ENCODE results near the gene CLMN. TPM values are rescaled to one million over a fixed set of nuclear protein-coding genes. Genes with fewer than 3 reads are reported as not detected.
"Not testable (repeated sequence)": the region's sequence is repeated elsewhere in the genome, so short reads cannot be mapped to it uniquely, and the experiment has no call there.

Gene CLMN
- total RNA-seq, 2 donors from 2014 or later = 105 to 131 TPM

GRCh38 chr14:95183082-95183481, 136.6 kb downstream of the CLMN start:
- TF ChIP-seq, protein P1, sequence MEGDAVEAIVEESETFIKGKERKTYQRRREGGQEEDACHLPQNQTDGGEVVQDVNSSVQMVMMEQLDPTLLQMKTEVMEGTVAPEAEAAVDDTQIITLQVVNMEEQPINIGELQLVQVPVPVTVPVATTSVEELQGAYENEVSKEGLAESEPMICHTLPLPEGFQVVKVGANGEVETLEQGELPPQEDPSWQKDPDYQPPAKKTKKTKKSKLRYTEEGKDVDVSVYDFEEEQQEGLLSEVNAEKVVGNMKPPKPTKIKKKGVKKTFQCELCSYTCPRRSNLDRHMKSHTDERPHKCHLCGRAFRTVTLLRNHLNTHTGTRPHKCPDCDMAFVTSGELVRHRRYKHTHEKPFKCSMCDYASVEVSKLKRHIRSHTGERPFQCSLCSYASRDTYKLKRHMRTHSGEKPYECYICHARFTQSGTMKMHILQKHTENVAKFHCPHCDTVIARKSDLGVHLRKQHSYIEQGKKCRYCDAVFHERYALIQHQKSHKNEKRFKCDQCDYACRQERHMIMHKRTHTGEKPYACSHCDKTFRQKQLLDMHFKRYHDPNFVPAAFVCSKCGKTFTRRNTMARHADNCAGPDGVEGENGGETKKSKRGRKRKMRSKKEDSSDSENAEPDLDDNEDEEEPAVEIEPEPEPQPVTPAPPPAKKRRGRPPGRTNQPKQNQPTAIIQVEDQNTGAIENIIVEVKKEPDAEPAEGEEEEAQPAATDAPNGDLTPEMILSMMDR (IDR thresholded peaks at IDR 0.05) = no peak
- no peak for DNase-seq
- intact Hi-C loops (cut with DNase I) = no loop called here
- Histone ChIP-seq H3K27me3 (no peaks in the 10 kb centered on the region), H3K27ac (peak overlapping the region; percentile 31), H3K4me3 (no peak overlapping the region), H3K9ac (ENCODE audit: low read depth in 2 of 2, low read length in 2 of 2) (peak overlapping the region in 1 of 2 donors; percentile 2), H3K36me3 (no peaks in the 10 kb centered on the region), H3K9me3 (no peaks in the 10 kb centered on the region), H3K4me1 (peaks cover 4% of the 10 kb centered on the region)

GRCh38 chr14:95182379-95182778, 137.3 kb downstream of the CLMN start:
- Histone ChIP-seq H3K9ac (ENCODE audit: low read depth in 2 of 2, low read length in 2 of 2) (peak overlapping the region in 1 of 2 donors; percentile 2), H3K36me3 (no peaks in the 10 kb centered on the region), H3K9me3 (no peaks in the 10 kb centered on the region), H3K4me1 (peaks cover 4% of the 10 kb centered on the region), H3K27ac (peak overlapping the region; percentile 31), H3K27me3 (no peaks in the 10 kb centered on the region), H3K4me3 (no peak overlapping the region)
- TF ChIP-seq, protein P1 (IDR thresholded peaks at IDR 0.05) = no peak
- DNase-seq = no peak
- intact Hi-C loops (cut with DNase I) = no loop called here

GRCh38 chr14:95180966-95181741, 138.6 kb downstream of the CLMN start:
- no peaks in the 10 kb centered on the region for H3K36me3 ChIP-seq
- TF ChIP-seq, protein P1 (IDR thresholded peaks at IDR 0.05) = no peak
- peaks cover 4% of the 10 kb centered on the region for H3K4me1 ChIP-seq
- H3K9me3 ChIP-seq = no peaks in the 10 kb centered on the region
- H3K9ac ChIP-seq (ENCODE audit: low read depth in 2 of 2, low read length in 2 of 2) = no peak overlapping the region
- intact Hi-C loops (cut with DNase I) = no loop called here
- no peak overlapping the region for H3K4me3 ChIP-seq
- no peak overlapping the region for H3K27ac ChIP-seq
- no peaks in the 10 kb centered on the region for H3K27me3 ChIP-seq
- DNase-seq = no peak

DNA sequence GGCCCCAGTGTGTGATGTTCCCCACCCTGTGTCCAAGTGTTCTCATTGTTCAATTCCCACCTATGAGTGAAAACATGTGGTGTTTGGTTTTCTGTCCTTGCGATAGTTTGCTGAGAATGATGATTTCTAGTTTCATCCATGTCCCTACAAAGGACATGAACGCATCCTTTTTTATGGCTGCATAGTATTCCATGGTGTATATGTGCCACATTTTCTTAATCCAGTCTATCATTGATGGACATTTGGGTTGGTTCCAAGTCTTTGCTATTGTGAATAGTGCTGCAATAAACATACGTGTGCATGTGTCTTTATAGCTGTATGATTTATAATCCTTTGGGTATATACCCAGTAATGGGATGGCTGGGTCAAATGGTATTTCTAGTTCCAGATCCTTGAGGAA, 144.0 kb downstream of the CLMN start:
- H3K27ac ChIP-seq; H3K4me1 ChIP-seq; H3K4me3 ChIP-seq; intact Hi-C loops (cut with DNase I); H3K9me3 ChIP-seq; DNase-seq; H3K9ac ChIP-seq (ENCODE audit: low read depth in 2 of 2, low read length in 2 of 2); H3K27me3 ChIP-seq; H3K36me3 ChIP-seq: not testable (repeated sequence)

DNA sequence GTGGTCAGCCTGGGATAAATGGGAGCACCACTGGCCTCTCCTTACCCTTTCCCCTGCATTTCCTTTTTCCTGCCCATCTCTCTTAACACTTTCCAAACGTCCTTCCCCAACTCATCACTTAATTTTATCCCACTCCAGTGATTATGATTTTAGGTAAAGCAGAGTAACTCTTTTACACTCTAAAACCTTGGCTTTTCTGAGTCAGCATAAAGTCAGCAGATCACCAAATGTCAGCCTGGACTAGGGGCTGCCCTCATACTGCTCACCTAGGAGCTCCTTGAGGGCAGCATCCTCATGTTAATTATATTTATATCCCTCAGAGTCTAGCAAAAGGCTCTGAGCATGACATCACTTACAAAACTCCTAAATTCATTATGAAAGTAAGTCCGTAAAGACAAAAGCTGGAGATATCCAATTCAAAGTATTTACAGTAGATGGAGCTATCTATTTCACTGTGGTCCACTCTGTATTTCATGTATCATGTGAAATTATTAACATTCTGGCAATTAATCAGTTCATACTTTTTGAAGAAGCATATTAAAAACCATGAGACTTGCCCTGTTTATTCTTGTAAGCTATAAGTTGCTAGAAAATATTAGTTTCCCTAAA, 145.4 kb downstream of the CLMN start:
- Histone ChIP-seq H3K36me3 (no peaks in the 10 kb centered on the region), H3K4me1 (peaks cover 3% of the 10 kb centered on the region), H3K27me3 (no peaks in the 10 kb centered on the region), H3K4me3 (no peak overlapping the region), H3K9ac (ENCODE audit: low read depth in 2 of 2, low read length in 2 of 2) (no peak overlapping the region), H3K9me3 (no peaks in the 10 kb centered on the region), H3K27ac (no peak overlapping the region)
- intact Hi-C loops (cut with DNase I) = no loop called here
- DNase-seq = no peak
- TF ChIP-seq, protein P1 (IDR thresholded peaks at IDR 0.05) = no peak

DNA sequence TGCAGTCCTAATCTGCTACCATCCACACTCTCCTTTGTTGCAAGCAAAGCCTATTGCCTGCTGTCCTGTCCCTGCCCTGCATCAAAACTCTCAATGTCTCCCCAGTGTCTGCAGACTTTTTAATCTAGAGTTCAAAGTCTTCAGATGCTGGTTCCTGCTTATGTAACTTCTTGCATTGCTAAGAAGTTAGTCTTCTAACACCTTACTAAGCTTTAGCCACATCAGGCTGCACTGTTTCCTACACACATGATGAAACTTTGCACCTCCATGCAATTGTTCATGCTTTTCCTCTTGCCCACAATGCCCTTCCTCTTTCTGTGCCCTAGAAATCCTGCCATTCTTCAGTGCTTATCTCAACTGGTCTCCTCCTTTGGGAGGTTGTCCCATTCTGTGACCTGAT, 146.2 kb downstream of the CLMN start:
- Histone ChIP-seq H3K27me3 (no peaks in the 10 kb centered on the region), H3K9ac (ENCODE audit: low read depth in 2 of 2, low read length in 2 of 2) (no peak overlapping the region), H3K4me3 (no peak overlapping the region), H3K36me3 (no peaks in the 10 kb centered on the region), H3K4me1 (peaks cover 3% of the 10 kb centered on the region), H3K9me3 (no peaks in the 10 kb centered on the region), H3K27ac (no peak overlapping the region)
- DNase-seq = no peak
- intact Hi-C loops (cut with DNase I) = no loop called here
- TF ChIP-seq, protein P1 (IDR thresholded peaks at IDR 0.05) = no peak
